Stimulated activated CD8-positive, alpha-beta memory T cell treated with anti-CD3 and anti-CD28 coated beads, Interleukin-15, amount 100 ng/mL, for 1 hour (primary cell): ENCODE measurements around the gene MESD.
"Not testable (repeated sequence)": the region's sequence is repeated elsewhere in the genome, so short reads cannot be mapped to it uniquely, and the experiment has no call there.

Experiments used
- DNase-seq: peaks from one replicate; pipeline ENCODE4 v3.0.0-alpha.2; 2020; ENCODE audit warnings: low read depth

The MESD gene

DNA sequence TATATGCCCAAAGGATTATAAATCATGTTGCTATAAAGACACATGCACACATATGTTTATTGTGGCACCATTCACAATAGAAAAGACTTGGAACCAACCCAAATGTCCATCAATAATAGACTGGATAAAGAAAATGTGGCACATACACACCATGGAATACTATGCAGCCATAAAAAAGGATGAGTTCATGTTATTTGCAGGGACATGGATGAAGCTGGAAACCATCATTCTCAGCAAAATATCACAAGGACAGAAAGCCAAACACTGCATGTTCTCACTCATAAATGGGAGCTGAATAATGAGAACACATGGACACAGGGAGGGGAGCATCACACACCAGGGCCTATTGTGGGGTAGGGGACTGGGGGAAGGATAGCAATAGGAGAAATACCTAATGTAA, 24.2 kb downstream of the MESD start:
- DNase-seq: not testable (repeated sequence)

DNA sequence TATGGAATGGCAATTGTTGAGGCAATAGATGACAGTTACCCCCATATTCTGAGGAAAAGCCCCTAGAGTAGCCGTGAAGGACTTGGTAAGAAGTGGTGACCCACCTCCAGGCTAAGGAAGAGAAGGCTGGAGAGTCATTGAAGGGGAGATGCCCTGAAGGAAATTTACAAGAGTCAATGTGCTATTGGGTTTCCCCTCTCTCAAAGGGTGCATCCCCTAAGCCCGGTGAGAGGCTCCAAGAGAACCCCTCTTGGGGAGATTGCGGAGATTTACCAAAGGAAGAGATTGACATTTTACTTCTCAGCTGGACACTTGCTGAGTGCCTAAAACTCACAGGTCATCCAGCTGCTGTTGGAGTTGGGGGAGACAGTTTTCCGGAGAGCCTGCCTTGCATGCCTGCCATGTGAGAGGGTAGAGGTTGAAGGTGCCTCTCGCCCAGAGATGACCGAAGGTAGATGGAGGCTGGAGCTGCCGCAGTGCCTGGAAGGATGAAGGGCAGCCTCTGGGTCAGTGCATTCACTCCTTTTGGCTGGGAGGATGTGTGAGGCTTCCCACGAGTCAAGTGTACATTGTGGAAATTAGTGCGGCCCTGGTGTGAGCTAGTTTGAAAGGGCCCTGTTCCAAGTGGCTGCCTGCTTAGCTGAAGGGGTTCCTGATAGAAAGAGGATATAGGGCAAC, 30.7 kb downstream of the MESD start:
- DNase-seq: no peak

DNA sequence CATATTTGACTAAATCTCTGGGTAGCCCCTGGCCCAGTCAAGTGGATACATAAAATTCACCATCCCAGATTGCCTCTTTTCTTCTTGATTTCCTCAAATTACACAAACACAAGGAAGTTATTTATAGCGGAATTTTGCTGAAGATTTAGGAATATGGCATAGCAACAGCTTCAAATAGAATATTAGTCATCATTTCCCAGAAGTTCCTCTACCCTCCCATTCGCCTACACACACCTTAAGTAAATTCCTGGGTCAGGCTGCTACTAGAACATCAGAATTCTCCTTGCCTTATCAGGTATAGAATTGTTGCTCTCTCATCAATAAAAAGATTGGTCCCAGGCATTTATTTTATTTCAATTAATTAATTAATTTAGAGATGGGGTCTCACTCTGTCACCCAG, 31.6 kb downstream of the MESD start:
- DNase-seq: no peak

DNA sequence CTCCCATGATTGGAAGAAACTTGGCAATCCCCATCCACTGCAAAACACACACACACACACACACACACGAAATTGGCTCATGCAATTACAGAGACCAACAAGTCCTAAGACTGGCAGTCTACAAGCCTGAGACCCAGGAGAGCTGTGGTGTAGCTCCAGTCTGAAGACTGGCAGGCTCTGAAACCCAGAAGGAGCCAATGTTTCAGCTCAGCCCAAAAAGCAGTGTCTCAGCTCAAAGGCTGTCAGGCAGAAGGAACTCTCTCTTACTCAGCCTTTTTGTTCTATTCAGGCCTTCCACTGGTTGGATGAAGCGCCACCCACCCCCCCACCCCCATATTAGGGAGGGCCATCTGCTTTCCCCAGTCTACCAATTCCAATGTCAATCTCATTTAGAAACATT, 32.1 kb downstream of the MESD start:
- DNase-seq: no peak

DNA sequence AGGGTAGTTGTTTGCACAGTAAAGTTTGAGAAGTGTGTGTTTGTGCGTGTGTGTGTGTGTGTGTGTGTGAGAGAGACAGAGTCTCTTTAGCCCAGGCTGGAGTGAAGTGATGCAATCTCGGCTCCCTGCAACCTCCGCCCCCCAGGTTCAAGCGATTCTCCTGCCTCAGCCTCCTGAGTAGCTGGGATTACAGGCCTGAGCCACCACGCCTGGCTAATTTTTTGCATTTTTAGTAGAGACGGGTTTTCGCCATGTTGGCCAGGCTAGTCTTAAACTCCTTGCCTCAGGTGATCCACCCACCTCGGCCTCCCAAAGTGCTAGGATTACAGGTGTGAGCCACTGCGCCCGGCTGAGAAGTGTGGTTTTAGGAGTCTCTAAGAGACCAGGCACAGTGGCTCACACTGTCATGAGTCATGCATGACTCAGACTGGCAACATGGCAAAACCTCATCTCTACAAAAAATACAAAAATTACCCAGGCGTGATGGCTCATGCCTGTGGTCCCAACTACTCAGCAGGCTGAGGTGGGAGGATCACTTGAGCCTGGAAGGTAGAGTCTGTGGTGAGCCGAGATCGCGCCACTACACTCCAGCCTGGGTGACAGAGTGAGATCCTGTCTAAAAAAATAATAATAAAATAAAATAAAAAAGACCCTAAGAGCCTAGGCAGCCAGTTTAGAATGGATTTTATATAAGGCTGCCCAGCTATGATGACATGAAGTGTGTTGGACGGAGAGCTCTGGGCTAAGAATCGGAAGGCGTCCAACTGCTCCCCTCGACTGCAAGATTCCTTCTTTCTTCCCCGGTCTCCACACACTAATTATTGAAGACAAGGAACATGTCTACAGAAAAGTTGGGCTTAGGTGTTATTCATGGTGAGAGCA, 33.8 kb downstream of the MESD start:
- not testable (repeated sequence) for DNase-seq

DNA sequence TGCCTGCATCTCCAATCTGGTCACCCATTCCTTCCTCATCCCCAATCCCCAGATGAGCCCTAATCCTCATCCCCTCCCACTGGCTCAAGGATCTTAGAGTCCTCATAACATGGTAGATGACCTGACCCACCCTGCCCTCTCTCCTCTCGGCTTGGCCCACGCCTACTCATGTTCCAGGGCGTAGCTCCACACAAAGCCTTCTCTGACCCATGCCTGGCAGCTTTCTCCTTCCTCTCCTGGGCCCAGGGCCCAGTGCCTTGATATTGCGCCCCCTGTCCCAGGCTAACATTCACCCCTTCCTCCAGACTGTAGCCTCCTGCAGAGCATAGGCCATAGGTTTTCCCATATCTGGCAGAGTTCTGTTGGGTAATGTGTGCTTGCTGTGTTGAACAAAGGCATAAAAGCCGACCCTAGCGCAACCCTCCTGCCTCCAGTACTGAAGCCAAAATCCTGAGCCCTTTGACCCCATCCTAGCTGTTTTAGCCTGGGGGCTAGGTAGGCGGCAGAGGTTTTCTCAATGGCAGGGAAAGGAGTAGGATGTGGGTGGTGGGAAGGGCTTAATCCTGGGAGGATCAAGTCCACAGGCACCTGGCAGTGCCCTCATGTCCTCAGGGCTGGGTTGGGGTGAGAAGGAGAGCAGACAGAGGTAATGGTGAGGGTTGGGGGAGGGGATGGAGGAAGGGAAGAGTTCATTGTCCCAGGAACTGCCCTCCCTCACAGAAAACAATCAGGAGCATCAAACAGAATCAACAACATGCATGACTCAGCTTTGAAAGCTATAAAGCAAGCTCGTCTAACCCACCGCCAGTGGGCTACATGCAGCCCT, 35.5 kb downstream of the MESD start:
- no peak for DNase-seq

DNA sequence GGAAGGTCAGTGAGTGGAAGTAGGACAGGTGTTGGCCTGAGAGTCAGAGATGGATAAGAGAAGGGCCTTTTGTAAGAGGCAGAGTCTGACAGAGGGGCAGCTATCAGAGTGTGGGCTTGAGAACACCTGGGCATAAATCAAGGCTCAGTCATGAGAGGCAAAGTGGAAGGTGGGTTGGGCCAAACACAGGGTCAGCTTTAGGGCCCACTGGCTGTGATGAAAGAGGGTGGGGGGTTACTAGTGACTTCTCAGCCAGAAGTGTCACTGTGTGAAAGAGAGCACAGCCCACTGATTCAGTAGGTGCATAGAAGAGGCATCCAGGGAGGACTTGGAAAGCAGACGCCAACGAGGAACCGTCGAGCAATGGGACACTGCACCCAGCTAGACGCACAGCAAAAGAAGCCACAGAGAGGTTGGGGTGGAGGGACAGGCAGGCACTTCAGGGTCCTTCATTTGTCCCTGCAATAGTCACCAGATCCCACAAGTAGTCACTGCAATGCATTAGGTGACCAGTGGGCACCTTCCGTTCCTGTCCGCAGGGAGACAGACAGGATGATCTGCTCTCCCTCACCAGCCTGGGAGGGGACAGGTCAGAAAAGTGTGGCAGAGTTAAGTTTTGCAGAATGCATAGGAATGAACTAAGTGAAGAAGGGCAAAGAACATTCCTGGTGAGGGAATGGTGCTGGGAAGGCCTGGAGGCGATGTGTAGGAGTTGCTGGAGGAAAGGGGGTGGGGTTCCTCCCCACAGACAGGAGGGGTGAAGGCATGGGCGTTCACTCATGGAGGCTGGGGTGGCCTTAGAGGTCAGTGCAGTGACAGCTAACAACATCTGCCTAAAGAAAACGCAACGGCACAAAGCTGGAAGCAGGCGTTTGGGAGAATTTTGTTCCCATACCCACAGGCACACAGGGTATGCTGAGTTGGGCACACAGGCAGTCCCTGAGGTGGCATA, 36.3 kb downstream of the MESD start:
- no peak for DNase-seq

DNA sequence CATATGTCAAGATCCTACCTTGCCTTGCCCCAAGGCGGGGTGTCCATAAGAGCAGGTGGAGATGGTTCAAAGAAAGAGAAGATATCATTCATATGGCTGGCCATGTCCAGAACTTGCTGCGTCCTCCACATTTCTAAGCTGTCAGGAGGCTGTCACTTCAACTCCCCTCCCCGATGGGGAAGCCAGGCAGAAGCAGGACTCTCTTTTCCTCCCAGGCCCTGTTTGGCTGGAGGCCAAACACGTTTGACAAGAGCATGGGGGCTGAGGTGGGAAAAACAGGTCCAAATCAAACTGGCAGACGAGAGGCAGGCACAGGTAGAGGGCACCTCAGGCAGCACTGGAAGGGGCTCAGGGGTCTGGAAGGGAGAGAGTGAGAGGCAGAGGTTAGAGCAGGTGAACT, 37.7 kb downstream of the MESD start:
- DNase-seq: no peak

DNA sequence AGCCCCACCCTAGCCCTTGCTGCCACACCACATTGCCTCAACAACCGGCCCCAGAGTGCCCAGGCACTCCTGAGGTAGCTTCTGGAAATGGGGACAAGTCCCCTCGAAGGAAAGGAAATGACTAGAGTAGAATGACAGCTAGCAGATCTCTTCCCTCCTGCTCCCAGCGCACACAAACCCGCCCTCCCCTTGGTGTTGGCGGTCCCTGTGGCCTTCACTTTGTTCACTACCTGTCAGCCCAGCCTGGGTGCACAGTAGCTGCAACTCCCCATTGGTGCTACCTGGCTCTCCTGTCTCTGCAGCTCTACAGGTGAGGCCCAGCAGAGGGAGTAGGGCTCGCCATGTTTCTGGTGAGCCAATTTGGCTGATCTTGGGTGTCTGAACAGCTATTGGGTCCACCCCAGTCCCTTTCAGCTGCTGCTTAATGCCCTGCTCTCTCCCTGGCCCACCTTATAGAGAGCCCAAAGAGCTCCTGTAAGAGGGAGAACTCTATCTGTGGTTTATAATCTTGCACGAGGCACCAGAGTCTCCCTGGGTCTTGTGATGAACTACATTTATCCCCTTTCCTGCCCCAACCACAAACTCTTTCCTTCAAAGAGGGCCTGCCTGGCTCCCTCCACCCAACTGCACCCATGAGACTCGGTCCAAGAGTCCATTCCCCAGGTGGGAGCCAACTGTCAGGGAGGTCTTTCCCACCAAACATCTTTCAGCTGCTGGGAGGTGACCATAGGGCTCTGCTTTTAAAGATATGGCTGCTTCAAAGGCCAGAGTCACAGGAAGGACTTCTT, 39.1 kb downstream of the MESD start:
- DNase-seq: no peak

DNA sequence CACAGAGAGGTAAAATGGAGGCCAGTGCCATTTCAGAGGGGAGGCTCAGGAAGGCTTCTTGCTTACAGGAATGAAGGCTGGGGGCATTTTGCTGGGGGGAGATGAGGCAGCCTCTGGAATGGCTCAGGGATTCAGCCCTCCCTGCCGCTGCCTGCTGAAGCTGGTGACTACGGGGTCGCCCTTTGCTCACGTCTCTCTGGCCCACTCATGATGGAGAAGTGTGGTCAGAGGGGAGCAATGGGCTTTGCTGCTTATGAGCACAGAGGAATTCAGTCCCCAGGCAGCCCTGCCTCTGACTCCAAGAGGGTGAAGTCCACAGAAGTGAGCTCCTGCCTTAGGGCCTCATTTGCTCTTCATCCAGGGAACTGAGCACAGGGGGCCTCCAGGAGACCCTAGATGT, 39.9 kb downstream of the MESD start:
- no peak for DNase-seq

DNA sequence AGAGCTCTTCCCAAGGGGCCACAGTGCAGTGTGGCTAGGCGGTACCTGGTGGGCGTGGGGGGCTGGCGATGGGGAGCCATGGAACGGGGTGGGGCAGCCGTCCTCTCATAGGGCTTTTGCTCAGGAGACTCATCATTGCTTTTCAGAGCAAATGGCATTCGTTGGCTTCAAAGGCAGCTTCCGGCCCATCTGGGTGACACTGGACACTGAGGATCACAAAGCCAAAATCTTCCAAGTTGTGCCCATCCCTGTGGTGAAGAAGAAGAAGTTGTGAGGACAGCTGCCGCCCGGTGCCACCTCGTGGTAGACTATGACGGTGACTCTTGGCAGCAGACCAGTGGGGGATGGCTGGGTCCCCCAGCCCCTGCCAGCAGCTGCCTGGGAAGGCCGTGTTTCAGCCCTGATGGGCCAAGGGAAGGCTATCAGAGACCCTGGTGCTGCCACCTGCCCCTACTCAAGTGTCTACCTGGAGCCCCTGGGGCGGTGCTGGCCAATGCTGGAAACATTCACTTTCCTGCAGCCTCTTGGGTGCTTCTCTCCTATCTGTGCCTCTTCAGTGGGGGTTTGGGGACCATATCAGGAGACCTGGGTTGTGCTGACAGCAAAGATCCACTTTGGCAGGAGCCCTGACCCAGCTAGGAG, 40.8 kb downstream of the MESD start:
- no peak for DNase-seq

DNA sequence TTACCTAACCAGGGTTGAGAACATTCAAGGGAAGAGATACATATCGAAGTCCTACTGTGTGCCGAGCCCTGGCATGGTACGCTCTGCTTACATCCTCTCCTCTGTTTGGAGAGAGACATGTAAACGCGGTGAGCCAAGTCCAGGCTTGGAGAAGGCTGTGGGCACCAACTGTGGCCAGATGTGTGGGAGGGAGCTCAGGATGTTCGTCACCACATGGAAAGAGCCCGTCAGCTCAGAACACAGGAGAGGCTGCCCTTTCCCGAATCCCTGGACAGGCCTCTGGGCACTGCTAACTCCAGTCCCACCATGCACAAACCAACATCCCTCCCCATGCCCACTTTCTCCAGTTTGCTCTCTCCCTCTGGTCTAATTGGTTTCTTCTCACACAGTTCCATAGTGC, 43.0 kb downstream of the MESD start:
- DNase-seq: no peak

DNA sequence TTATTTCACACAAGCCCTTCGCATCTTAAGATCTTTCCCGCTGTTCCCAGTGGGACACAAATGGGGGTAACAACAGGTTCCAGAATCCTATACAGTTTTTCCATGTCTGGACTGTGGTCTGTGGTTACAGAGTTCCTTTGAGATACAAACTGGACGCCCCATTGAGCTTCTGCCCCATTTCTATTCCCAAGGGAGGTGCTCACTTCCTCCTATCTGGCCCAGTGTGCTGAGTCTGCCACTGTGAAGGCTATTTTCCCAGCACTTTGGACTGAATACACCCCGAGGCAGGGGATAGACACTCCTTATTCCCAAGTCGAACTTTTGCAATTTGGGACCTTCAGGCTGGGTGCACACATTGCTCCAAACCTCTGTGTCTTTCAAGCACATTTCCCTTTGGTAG, 44.0 kb downstream of the MESD start:
- no peak for DNase-seq

DNA sequence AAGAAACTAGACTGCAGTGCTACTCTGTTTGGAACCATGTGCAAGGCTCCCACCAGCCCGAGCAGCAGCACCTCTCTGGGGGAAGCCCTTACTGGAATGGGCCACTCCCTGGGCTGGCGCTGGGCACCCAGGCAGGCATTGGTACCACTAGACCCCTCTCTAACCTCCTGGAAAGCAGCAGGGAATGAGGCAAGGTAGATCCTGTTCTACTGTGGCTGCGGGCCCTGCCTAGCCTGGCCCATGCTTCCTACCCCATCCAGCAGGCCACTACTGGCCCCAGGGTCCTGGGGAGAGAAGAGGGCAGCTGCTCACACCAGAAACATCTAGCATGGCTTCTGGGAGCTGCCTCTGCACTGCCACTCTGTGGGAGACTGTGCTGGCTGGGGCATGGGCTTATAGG, 44.8 kb downstream of the MESD start:
- DNase-seq: no peak

DNA sequence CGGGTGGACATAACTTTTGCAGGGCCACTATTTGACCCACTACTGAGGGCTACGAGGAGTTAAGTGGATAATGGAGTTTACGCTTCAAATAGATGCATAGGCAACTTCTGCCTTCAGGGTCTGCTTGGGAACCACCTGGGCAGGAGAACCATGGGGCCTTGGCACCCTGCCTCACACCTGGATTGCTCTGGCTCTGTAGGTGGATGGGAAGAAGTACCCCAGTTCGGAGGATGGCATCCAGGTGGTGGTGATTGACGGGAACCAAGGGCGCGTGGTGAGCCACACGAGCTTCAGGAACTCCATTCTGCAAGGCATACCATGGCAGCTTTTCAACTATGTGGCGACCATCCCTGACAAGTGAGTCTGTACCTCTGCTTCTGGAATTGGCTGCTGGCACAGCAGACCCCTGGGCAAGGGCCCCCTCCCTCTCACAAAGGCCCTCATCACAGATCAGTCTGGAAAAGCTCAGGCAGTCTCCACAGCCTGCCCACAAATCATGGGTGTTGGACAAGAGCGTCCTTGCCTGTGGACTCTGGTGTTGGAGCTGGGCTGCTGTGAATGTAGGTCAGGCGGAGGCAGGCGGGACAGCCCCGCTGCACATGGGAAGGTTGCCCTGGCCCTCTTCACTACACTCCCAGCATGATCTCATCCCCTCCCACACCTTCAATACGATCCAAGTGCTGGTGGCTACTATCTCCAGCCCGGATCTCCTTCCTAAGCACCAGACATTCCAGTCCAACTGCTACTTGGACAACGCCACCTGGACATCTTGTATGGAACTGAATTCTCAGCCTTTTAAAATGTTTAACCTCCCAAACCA, 46.7 kb downstream of the MESD start:
- no peak for DNase-seq

DNA sequence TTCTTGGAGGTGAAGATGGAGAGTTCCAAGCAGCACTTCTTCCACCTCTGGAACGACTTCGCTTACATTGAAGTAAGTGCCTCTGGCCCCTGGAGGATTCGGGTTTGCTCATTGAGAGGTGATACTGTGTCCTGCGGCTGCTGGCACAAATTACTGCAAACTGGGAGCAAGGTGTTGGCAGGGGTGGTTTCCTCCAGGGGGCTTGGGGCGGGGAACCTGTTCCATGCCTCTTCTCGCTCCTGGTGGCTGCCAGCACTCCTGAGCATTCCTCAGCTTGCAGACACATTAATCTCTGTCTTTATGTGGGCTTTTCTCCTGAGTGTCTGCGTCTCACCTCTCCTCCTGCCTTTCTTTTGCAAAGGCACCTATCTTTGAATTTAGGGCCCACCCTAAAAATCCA, 47.4 kb downstream of the MESD start:
- no peak for DNase-seq

DNA sequence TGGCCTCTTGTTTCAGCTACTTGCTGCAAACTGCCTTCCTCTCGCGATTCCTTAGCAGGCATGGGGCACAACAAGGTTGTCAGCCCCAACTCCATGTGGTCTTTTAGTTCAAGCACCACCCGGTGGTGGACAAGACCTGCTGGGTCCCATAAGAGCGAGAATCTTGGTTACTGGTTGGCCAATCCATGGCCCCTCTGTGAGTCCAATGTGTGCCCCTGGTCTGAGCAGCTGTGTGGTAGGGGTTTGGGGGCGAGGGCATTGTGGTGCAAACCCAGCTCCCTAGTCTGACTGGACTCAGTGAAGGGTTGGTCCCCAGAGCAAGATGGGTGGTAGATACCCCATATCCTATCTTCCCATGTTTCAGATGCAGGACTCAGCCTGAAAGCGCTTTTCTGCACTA, 48.8 kb downstream of the MESD start:
- DNase-seq: no peak

DNA sequence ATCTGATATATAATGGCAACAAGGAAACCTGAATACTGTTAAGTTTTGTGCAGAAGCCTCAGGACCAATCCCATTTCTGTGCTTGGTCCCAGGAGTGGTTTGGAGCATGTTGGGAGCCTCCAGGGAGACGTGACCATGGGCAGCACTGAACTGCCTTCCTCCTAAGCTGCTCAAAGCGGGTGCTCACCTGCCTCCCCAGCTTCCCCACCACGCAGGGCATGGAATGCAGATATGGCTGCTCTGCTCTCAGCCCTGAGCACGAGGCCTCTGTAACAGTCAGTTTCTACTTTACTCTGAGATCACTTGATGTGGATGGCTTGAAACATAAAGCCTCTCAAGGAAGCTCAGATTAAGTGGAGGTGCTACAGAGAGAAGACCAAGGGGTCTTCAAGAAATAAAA, 49.3 kb downstream of the MESD start:
- no peak for DNase-seq

DNA sequence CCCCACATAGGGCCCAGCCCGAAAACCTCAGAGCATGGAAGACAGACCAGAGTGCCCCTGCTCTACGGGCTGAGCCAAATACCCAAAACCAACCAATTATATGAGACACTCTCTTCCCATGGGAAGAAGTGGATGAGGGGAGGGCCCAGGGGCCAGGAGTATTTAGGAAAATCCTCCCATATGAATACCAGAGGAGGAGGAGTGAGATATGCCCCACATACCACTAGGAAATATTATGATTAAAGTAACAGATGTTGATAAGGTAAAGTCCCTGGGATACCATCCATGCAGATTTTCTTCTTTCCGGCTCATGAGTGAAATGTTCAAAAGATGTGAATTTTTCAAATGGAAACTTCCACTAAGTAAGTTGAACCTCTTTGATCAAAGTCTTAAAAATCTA, 50.4 kb downstream of the MESD start:
- DNase-seq: no peak
